Coronary artery (tissue), 2 donors: ENCODE results near the gene PLCE1.

Experiments used
- DNase-seq: peaks from one replicate; pipeline ENCODE4 v3.0.0-alpha.2; 2017; ENCODE audit warnings: low spot score
- H3K27ac ChIP-seq, 2 donors: fragments of 200-600 bp; sonication (generic); one replicate each; pipeline ENCODE4 v1.5.1; 2016 to 2019
- H3K4me3 ChIP-seq: fragments of 200-600 bp; sonication (generic); 2 replicates; pipeline ENCODE4 v1.5.1; 2016; ENCODE audit warnings: mild to moderate bottlenecking, moderate library complexity
- CTCF ChIP-seq: fragments of 200-600 bp; sonication (generic); IDR thresholded peaks from one replicate; pipeline ENCODE4 v1.5.1; 2019; ENCODE audit warnings: antibody characterized with exemption

PLCE1 gene

GRCh38 chr10:94035982-94036765 is 42.4 kb downstream of the PLCE1 start:
- DNase-seq = no peak
- Histone ChIP-seq H3K27ac (no peak overlapping the region), H3K4me3 (no peak overlapping the region)
- TF ChIP-seq CTCF = no peak

GRCh38 chr10:94036766-94037033 is 43.0 kb downstream of the PLCE1 start:
- H3K27ac ChIP-seq = no peak overlapping the region
- no peak overlapping the region for H3K4me3 ChIP-seq
- no peak for TF ChIP-seq CTCF
- DNase-seq = no peak

GRCh38 chr10:94037286-94037685 is 43.6 kb downstream of the PLCE1 start:
- Histone ChIP-seq H3K4me3 (no peak overlapping the region), H3K27ac (no peak overlapping the region)
- no peak for DNase-seq
- no peak for TF ChIP-seq CTCF

GRCh38 chr10:94038024-94038423 is 44.3 kb downstream of the PLCE1 start:
- TF ChIP-seq CTCF = no peak
- H3K27ac ChIP-seq = no peak overlapping the region
- DNase-seq = no peak
- H3K4me3 ChIP-seq = no peak overlapping the region

- no peak for TF ChIP-seq CTCF
- DNase-seq = no peak
- H3K4me3 ChIP-seq = no peak overlapping the region
- no peak overlapping the region for H3K27ac ChIP-seq
These were observed 47.5 kb downstream of the PLCE1 start for GRCh38 chr10:94041206-94041605.

GRCh38 chr10:94042001-94042833 is 48.5 kb downstream of the PLCE1 start:
- TF ChIP-seq CTCF = no peak
- DNase-seq = no peak
- peak overlapping the region in 1 of 2 donors; percentile 16 for H3K27ac ChIP-seq

GRCh38 chr10:94042834-94043175 is 49.1 kb downstream of the PLCE1 start:
- no peak overlapping the region for H3K27ac ChIP-seq

More at GRCh38 chr10:94042001-94042833, 48.5 kb downstream of the PLCE1 start:
- no peak overlapping the region for H3K4me3 ChIP-seq

More at GRCh38 chr10:94042834-94043175, 49.1 kb downstream of the PLCE1 start:
- DNase-seq = no peak
- no peak overlapping the region for H3K4me3 ChIP-seq
- TF ChIP-seq CTCF = no peak
